A549 (cell line): ENCODE data around the gene COBL. TPM values are rescaled to one million over a fixed set of nuclear protein-coding genes. Genes with fewer than 3 reads are reported as not detected.

Experiments used
- ATAC-seq, 2 experiments: fragments of 200-7000 bp in 1 of 2; fragments of >200 bp in 1 of 2; cut with Nextera tagmentation in 1 of 2; cut with Tn5 transposase in 1 of 2; 3 replicates each; pipeline versions ENCODE4 v1.8.0 to v1.9.1; 2018 to 2020; ENCODE audit warnings: mild to moderate bottlenecking in 1 of 2, moderate library complexity in 1 of 2
- CTCF ChIA-PET: fragments of 300-600 bp; sonication (Branson Sonifier 250); formaldehyde crosslinking; extraction: SDS; loops from one replicate; lab custom pipeline; 2021; ENCODE audit warnings: antibody characterized with exemption, inconsistent platforms; lab: Yijun Ruan, JAX
- POLR2A ChIA-PET: fragments of 350-600 bp; formaldehyde crosslinking; extraction: SDS; loops from one replicate; lab custom pipeline; 2021; ENCODE audit warnings: antibody characterized with exemption, inconsistent platforms; lab: Yijun Ruan, JAX
- DNase-seq, 2 experiments: peaks; one replicate each; pipeline versions ENCODE4 v3.0.0 to v3.0.0-alpha.2; 2011 to 2016; ENCODE audit warnings: low read depth in 1 of 2, low spot score in 1 of 2
- FAIRE-seq: peaks from 2 replicates; lab custom pipeline; 2011; peaks lifted over from hg19 to GRCh38; lab: Jason Lieb, UNC
- H3K27ac ChIP-seq, 2 experiments: fragments of >200 bp; sonication (Bioruptor Twin); formaldehyde crosslinking; 3 replicates each; pipeline ENCODE4 v1.5.1; 2016 to 2017
- H3K4me1 ChIP-seq: fragments of >200 bp; sonication (Bioruptor Twin); formaldehyde crosslinking; 3 replicates; pipeline ENCODE4 v1.6.1; 2016
- H3K4me2 ChIP-seq: fragments of >200 bp; sonication (Bioruptor Twin); formaldehyde crosslinking; 3 replicates; pipeline ENCODE4 v1.6.1; 2016
- H3K4me3 ChIP-seq: fragments of >200 bp; sonication (Bioruptor Twin); formaldehyde crosslinking; 3 replicates; pipeline ENCODE4 v1.5.1; 2016
- H3K9me3 ChIP-seq: fragments of >200 bp; sonication (Bioruptor Twin); formaldehyde crosslinking; 3 replicates; pipeline ENCODE4 v1.6.1; 2016
- EHF ChIP-seq: fragments of 250-450 bp; sonication (Bioruptor Pico); IDR thresholded peaks from 2 replicates; pipeline ENCODE4 v1.5.0; 2020; ENCODE audit warnings: mild to moderate bottlenecking
- EHMT2 ChIP-seq: fragments of 200-600 bp; sonication (generic); IDR thresholded peaks from 2 replicates; pipeline ENCODE4 v1.6.1; 2016; ENCODE audit warnings: antibody characterized with exemption, low read depth, mild to moderate bottlenecking, moderate library complexity
- EP300 ChIP-seq, 2 experiments: fragments of >200 bp; sonication (Bioruptor Twin); formaldehyde crosslinking; IDR thresholded peaks; 2 replicates in 1 of 2; 3 replicates in 1 of 2; pipeline ENCODE4 v1.6.1; 2016 to 2017
- HDAC2 ChIP-seq: fragments of 200-600 bp; sonication (generic); IDR thresholded peaks from 2 replicates; pipeline ENCODE4 v1.6.1; 2016
- HES2 ChIP-seq: fragments of >200 bp; sonication (Bioruptor Twin); formaldehyde crosslinking; IDR thresholded peaks from 2 replicates; pipeline ENCODE4 v1.6.1; 2016
- HEYL ChIP-seq: fragments of 250-450 bp; sonication (Bioruptor Pico); IDR thresholded peaks from 2 replicates; pipeline ENCODE4 v1.8.0; 2021; ENCODE audit warnings: mild to moderate bottlenecking, moderate library complexity
- HOXA7 ChIP-seq: fragments of 250-450 bp; sonication (Bioruptor Pico); IDR thresholded peaks from 2 replicates; pipeline ENCODE4 v1.5.0; 2020; ENCODE audit warnings: mild to moderate bottlenecking, moderate library complexity
- HOXB5 ChIP-seq: fragments of 250-450 bp; sonication (Bioruptor Pico); IDR thresholded peaks from 2 replicates; pipeline ENCODE4 v1.5.0; 2020; ENCODE audit warnings: mild to moderate bottlenecking, moderate library complexity
- JUN ChIP-seq, 2 experiments: fragments of >200 bp; sonication (Bioruptor Twin); formaldehyde crosslinking; IDR thresholded peaks; 2 replicates in 1 of 2; 3 replicates in 1 of 2; pipeline ENCODE4 v1.6.1; 2016 to 2017
- KDM5A ChIP-seq: fragments of 200-600 bp; sonication (generic); IDR thresholded peaks from 2 replicates; pipeline ENCODE4 v1.6.1; 2016; ENCODE audit warnings: antibody characterized with exemption, mild to moderate bottlenecking
- MAFK ChIP-seq: fragments of 450-650 bp; IDR thresholded peaks from 2 replicates; pipeline ENCODE4 v1.6.1; 2014; ENCODE audit not compliant: partially characterized antibody
- MYC ChIP-seq: IDR thresholded peaks from 2 replicates; pipeline ENCODE4 v1.6.1; 2012; ENCODE audit warnings: mild to moderate bottlenecking, inconsistent platforms, low read length, improper control_type of control experiment, borderline replicate concordance
- NFE2L2 ChIP-seq: fragments of 150-350 bp; conservative IDR thresholded peaks from 2 replicates; pipeline ENCODE4 v1.6.1; 2014; ENCODE audit warnings: low read length
- PBX3 ChIP-seq: IDR thresholded peaks from 2 replicates; pipeline ENCODE4 v1.6.1; 2012
- RCOR1 ChIP-seq: fragments of 150-350 bp; IDR thresholded peaks from 2 replicates; pipeline ENCODE4 v1.6.1; 2014; ENCODE audit warnings: antibody characterized with exemption, low read length, low read depth
- RNF2 ChIP-seq: fragments of 200-600 bp; sonication (generic); IDR thresholded peaks from 2 replicates; pipeline ENCODE4 v1.6.1; 2016; ENCODE audit warnings: low read depth, mild to moderate bottlenecking, antibody characterized with exemption, moderate library complexity, borderline replicate concordance
- SMC3 ChIP-seq: fragments of >200 bp; sonication (Bioruptor Twin); formaldehyde crosslinking; IDR thresholded peaks from 3 replicates; pipeline ENCODE4 v1.6.1; 2018; ENCODE audit warnings: inconsistent platforms
- SREBF2 ChIP-seq: fragments of 450-650 bp; IDR thresholded peaks from 2 replicates; pipeline ENCODE4 v1.6.1; 2014; ENCODE audit warnings: mild to moderate bottlenecking, moderate library complexity
- TFCP2L1 ChIP-seq: fragments of 250-450 bp; sonication (Bioruptor Pico); IDR thresholded peaks from 2 replicates; pipeline ENCODE4 v1.5.0; 2021; ENCODE audit warnings: mild to moderate bottlenecking
- TP53 ChIP-seq: fragments of 250-450 bp; sonication (Bioruptor Pico); IDR thresholded peaks from 2 replicates; pipeline ENCODE4 v1.5.0; 2021; ENCODE audit warnings: mild to moderate bottlenecking, moderate library complexity
- USF2 ChIP-seq: fragments of 450-650 bp; IDR thresholded peaks from 2 replicates; pipeline ENCODE4 v1.6.1; 2014; ENCODE audit warnings: antibody characterized with exemption
- ZFP36 ChIP-seq: fragments of 450-650 bp; IDR thresholded peaks from 2 replicates; pipeline ENCODE4 v1.6.1; 2014; ENCODE audit warnings: borderline replicate concordance; ENCODE audit not compliant: partially characterized antibody
- WGBS: methylation state at CpG from one replicate; pipeline ENCODE4 v1.1.6; 2017; ENCODE audit errors: missing lambda C conversion rate; 5-methylcytosine and 5-hydroxymethylcytosine counted together
- polyA plus RNA-seq, 4 experiments: library from polyadenylated mRNA; depleted of rRNA in 3 of 4; stranded (reverse); fragments of >200 nt; fragmentation: RNase III in 1 of 4; extraction: RNeasy Plus Mini Kit Qiagen cat#74134 plus additional on column Dnase treatment in 1 of 4; gene quantifications; 2 replicates in 3 of 4; 3 replicates in 1 of 4; pipeline ENCODE4 v1.2.3, GENCODE V29; 2011 to 2017
- TF ChIP-seq, protein P1 (sequence below): fragments of 250-450 bp; sonication (Bioruptor Pico); IDR thresholded peaks from 2 replicates; pipeline ENCODE4 v1.5.0; 2020; ENCODE audit warnings: low read depth, mild to moderate bottlenecking, moderate library complexity

Gene COBL
- polyA plus RNA-seq, 2 of the 4 experiments (the other 2 are of a cell fraction): 1.5 to 7.4 TPM

GRCh38 chr7:51229620-51230323, 86.8 kb downstream of the COBL start:
- FAIRE-seq (no peak), ATAC-seq (no peak), DNase-seq (no peak)
- WGBS: 82% methylated on average over 11 of the region's 11 CpGs
- H3K4me2 ChIP-seq: no peak overlapping the region
- H3K27ac ChIP-seq: no peak overlapping the region
- TF ChIP-seq SREBF2 (no peak), RCOR1 (no peak), HOXA7 (no peak), HOXB5 (CRISPR knock-in tag) (no peak), HDAC2 (no peak), SMC3 (no peak), EHMT2 (no peak), TP53 (CRISPR knock-in tag) (no peak), ZFP36 (no peak), MYC (no peak), HEYL (no peak), EHF (CRISPR knock-in tag) (no peak), NFE2L2 (no peak), TFCP2L1 (CRISPR knock-in tag) (no peak)
- TF ChIP-seq, protein P1, sequence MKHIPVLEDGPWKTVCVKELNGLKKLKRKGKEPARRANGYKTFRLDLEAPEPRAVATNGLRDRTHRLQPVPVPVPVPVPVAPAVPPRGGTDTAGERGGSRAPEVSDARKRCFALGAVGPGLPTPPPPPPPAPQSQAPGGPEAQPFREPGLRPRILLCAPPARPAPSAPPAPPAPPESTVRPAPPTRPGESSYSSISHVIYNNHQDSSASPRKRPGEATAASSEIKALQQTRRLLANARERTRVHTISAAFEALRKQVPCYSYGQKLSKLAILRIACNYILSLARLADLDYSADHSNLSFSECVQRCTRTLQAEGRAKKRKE (CRISPR knock-in tag): no peak
- H3K4me1 ChIP-seq: peaks cover 8% of the 10 kb centered on the region; the same call in 1 of the 3 replicates
- no peak overlapping the region for H3K4me3 ChIP-seq
- no peaks in the 10 kb centered on the region for H3K9me3 ChIP-seq
- ChIA-PET POLR2A (no interaction called here), CTCF (interaction anchor here (0.9 to 1.7 kb wide), 5 partner anchors 13 to 137 kb away, joined by 3 to 4 read pairs (median 4); no protein-coding TSS in a partner anchor)

DNA sequence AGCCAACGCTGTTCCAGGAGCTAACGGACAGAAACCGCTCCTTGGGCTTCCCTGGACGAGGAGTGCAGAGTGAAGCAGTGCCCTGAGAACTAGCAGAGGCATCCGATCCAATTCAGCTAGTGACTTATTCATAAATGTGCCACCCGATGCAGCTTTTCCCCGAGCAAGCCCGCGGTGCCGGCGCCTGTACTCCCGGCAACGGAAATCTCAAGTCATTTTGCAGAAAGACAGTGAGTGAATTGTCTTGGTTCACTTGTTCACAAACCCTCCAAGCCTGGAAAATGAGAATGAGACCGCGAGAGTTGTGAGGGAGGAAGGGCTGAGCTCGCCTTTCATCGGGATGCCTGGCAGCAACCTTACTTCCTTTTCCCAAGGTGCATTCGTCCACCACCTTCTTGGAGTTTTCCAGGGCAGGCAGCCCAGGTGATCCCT, 87.5 kb downstream of the COBL start:
- H3K27ac ChIP-seq: no peak overlapping the region
- DNase-seq (no peak), FAIRE-seq (no peak), ATAC-seq (no peak)
- no peak overlapping the region for H3K4me2 ChIP-seq
- H3K4me1 ChIP-seq: peaks cover 8% of the 10 kb centered on the region; the same call in 1 of the 3 replicates
- POLR2A ChIA-PET: interaction anchor here (0.6 kb wide), 1 partner anchor 49 kb away, joined by 4 read pairs; no protein-coding TSS in a partner anchor
- H3K4me3 ChIP-seq: no peak overlapping the region
- TF ChIP-seq HOXA7 (no peak), RCOR1 (no peak), HES2 (no peak), JUN (IDR thresholded peaks at IDR 0.05) (no peak), EHF (CRISPR knock-in tag) (no peak), KDM5A (no peak), RNF2 (no peak), MAFK (no peak), PBX3 (no peak), EP300 (IDR thresholded peaks at IDR 0.05) (no peak), USF2 (no peak)
- CTCF ChIA-PET: interaction anchor here (0.6 to 1.7 kb wide), 6 partner anchors 13 to 808 kb away, joined by 3 to 4 read pairs (median 4); no protein-coding TSS in a partner anchor
- 75% methylated on average over 18 of the region's 18 CpGs for WGBS
- no peaks in the 10 kb centered on the region for H3K9me3 ChIP-seq
